Fibroblast of lung (primary cell): Measurements from ENCODE around the gene SLCO1A2. TPM values are rescaled to one million over a fixed set of nuclear protein-coding genes. Genes with fewer than 3 reads are reported as not detected.

Experiments used
- DNase-seq, 2 donors: peaks; one replicate each; pipeline versions ENCODE4 v3.0.0 to v3.0.0-alpha.2; 2010; ENCODE audit warnings: low read depth in 2 of 2
- H2AFZ ChIP-seq: 2 replicates; pipeline ENCODE4 v1.5.1; 2012; ENCODE audit warnings: low read length, control low read depth, inconsistent platforms
- H3K27ac ChIP-seq: 2 replicates; pipeline ENCODE4 v1.5.1; 2011; ENCODE audit warnings: low read length, control low read depth; ENCODE audit not compliant: insufficient read depth
- H3K27me3 ChIP-seq: 2 replicates; pipeline ENCODE4 v1.5.1; 2011; ENCODE audit warnings: mild to moderate bottlenecking, low read length; ENCODE audit not compliant: control insufficient read depth, insufficient read depth
- H3K36me3 ChIP-seq: 2 replicates; pipeline ENCODE4 v1.5.1; 2011; ENCODE audit warnings: low read length; ENCODE audit not compliant: control insufficient read depth, insufficient read depth
- H3K4me1 ChIP-seq: 2 replicates; pipeline ENCODE4 v1.5.1; 2011; ENCODE audit warnings: low read length; ENCODE audit not compliant: control insufficient read depth, insufficient read depth; ENCODE audit errors: extremely low read depth
- H3K4me2 ChIP-seq: 2 replicates; pipeline ENCODE4 v1.5.1; 2011; ENCODE audit warnings: low read length, control low read depth; ENCODE audit not compliant: insufficient read depth; ENCODE audit errors: extremely low read depth
- H3K4me3 ChIP-seq, 4 experiments: fragments of 200-600 bp in 1 of 4; sonication (generic) in 1 of 4; replicated peaks in 1 of 4; 2 replicates each; pipeline ENCODE4 v1.5.1; 2011 to 2016; ENCODE audit warnings: low read length in 4 of 4, low read depth in 3 of 4, mild to moderate bottlenecking in 3 of 4, control low read depth in 2 of 4, inconsistent platforms in 1 of 4, mixed read lengths in 1 of 4; ENCODE audit not compliant: insufficient read depth in 1 of 4; ENCODE audit errors: control extremely low read depth in 1 of 4
- H3K79me2 ChIP-seq: 2 replicates; pipeline ENCODE4 v1.5.1; 2012; ENCODE audit warnings: mild to moderate bottlenecking, low read length, inconsistent platforms; ENCODE audit not compliant: control insufficient read depth, insufficient read depth
- H3K9ac ChIP-seq: 2 replicates; pipeline ENCODE4 v1.5.1; 2011; ENCODE audit warnings: mild to moderate bottlenecking, low read length, control low read depth; ENCODE audit not compliant: insufficient read depth
- H3K9me3 ChIP-seq: 2 replicates; pipeline ENCODE4 v1.5.1; 2012; ENCODE audit warnings: low read depth, low read length; ENCODE audit not compliant: control insufficient read depth, insufficient read depth
- H4K20me1 ChIP-seq: 2 replicates; pipeline ENCODE4 v1.5.1; 2011; ENCODE audit warnings: low read length; ENCODE audit not compliant: control insufficient read depth, insufficient read depth; ENCODE audit errors: extremely low read depth
- EZH2 ChIP-seq: IDR thresholded peaks from 2 replicates; pipeline ENCODE4 v1.5.1; 2012; ENCODE audit warnings: low read length, control low read depth, mild to moderate bottlenecking; ENCODE audit errors: missing control alignments
- polyA plus RNA-seq, 2 donors: library from polyadenylated mRNA; depleted of rRNA in 1 of 2; stranded (reverse) in 1 of 2; unstranded in 1 of 2; fragments of >200 nt; gene quantifications; 2 replicates each; pipeline ENCODE4 v1.2.1, GENCODE V29; 2011 to 2012; ENCODE audit warnings: missing spikeins in 1 of 2
- total RNA-seq: library from RNA; depleted of rRNA; stranded (reverse); fragments of >200 nt; gene quantifications from 2 replicates; pipeline ENCODE4 v1.2.1, GENCODE V29; 2014
- TF ChIP-seq, protein P1 (sequence below), 2 donors: IDR thresholded peaks in 1 of 2; conservative IDR thresholded peaks in 1 of 2; 1 replicate in 1 of 2; 2 replicates in 1 of 2; pipeline ENCODE4 v1.5.1; 2011 to 2012; ENCODE audit warnings: low read length in 2 of 2, control low read depth in 1 of 2, inconsistent platforms in 1 of 2, low read depth in 1 of 2, mild to moderate bottlenecking in 1 of 2

SLCO1A2 gene
- total and polyA plus RNA-seq, 2 donors (not counting 1 experiment from before 2014, with no cell fraction given), result not detected

DNA sequence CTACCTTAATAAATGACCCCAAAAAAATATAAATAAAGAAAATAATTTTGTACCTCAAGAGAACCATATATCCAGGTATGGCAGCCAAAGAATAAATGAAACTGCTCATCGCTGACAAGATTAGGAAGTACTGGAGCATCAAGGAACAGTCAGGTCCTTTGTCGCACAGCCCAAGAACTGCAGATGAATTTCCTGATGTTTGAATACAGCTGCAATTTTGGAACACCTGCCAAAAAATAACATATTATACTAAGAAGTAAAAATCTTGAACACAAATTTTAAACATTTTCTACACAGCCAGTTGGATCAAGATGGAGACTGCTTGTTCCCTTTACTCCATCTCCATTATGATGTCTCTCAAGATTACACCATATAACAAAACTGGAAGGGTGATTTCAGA, 42.6 kb downstream of the SLCO1A2 start:
- no peaks in the 10 kb centered on the region for H3K79me2 ChIP-seq

DNA sequence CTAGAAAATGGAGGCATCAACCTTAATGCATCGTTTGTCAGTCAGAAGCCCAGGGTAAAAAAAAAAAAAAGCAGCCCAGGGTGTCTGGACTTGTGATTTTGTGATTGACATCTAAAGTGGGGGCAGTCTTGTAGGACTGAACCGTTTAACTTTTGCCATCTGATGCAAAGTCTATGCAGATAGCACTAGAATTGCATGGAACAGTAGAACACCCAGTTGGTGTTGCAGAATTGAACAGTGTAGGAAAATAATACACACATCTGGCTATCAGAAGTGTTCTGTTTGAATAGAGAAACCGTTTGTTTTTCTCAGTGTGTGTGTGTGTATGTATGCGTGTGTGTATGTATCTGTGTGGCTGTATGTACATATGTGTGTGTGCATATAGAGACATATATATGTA, 45.0 kb downstream of the SLCO1A2 start:
- Histone ChIP-seq H4K20me1 (no peaks in the 10 kb centered on the region), H3K27ac (no peak overlapping the region), H3K27me3 (no peaks in the 10 kb centered on the region), H3K36me3 (no peaks in the 10 kb centered on the region), H3K4me3 (no peak overlapping the region), H3K9me3 (no peaks in the 10 kb centered on the region), H3K4me1 (no peaks in the 10 kb centered on the region), H3K79me2 (no peaks in the 10 kb centered on the region), H2AFZ (no peak overlapping the region), H3K9ac (no peak overlapping the region), H3K4me2 (no peak overlapping the region)
- DNase-seq, result no peak
- TF ChIP-seq, protein P1, sequence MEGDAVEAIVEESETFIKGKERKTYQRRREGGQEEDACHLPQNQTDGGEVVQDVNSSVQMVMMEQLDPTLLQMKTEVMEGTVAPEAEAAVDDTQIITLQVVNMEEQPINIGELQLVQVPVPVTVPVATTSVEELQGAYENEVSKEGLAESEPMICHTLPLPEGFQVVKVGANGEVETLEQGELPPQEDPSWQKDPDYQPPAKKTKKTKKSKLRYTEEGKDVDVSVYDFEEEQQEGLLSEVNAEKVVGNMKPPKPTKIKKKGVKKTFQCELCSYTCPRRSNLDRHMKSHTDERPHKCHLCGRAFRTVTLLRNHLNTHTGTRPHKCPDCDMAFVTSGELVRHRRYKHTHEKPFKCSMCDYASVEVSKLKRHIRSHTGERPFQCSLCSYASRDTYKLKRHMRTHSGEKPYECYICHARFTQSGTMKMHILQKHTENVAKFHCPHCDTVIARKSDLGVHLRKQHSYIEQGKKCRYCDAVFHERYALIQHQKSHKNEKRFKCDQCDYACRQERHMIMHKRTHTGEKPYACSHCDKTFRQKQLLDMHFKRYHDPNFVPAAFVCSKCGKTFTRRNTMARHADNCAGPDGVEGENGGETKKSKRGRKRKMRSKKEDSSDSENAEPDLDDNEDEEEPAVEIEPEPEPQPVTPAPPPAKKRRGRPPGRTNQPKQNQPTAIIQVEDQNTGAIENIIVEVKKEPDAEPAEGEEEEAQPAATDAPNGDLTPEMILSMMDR (conservative IDR thresholded peaks at IDR 0.05 in 1 of 2, IDR thresholded peaks at IDR 0.05 in 1 of 2; ENCODE audit: low read depth in 1 of 2, low read length in 2 of 2), result no peak
- TF ChIP-seq EZH2, result no peak

More for the DNA sequence above, 42.6 kb downstream of the SLCO1A2 start:
- H4K20me1 ChIP-seq, result no peaks in the 10 kb centered on the region
- no peak overlapping the region for H3K4me3 ChIP-seq
- no peaks in the 10 kb centered on the region for H3K9me3 ChIP-seq
- DNase-seq, result no peak
- H3K27ac ChIP-seq, result no peak overlapping the region
- no peak for TF ChIP-seq EZH2
- TF ChIP-seq, protein P1 (conservative IDR thresholded peaks at IDR 0.05 in 1 of 2, IDR thresholded peaks at IDR 0.05 in 1 of 2; ENCODE audit: low read depth in 1 of 2, low read length in 2 of 2), result no peak
- H3K4me2 ChIP-seq, result no peak overlapping the region
- no peak overlapping the region for H2AFZ ChIP-seq
- H3K27me3 ChIP-seq, result no peaks in the 10 kb centered on the region
- no peaks in the 10 kb centered on the region for H3K36me3 ChIP-seq
- H3K9ac ChIP-seq, result no peak overlapping the region
- no peaks in the 10 kb centered on the region for H3K4me1 ChIP-seq

DNA sequence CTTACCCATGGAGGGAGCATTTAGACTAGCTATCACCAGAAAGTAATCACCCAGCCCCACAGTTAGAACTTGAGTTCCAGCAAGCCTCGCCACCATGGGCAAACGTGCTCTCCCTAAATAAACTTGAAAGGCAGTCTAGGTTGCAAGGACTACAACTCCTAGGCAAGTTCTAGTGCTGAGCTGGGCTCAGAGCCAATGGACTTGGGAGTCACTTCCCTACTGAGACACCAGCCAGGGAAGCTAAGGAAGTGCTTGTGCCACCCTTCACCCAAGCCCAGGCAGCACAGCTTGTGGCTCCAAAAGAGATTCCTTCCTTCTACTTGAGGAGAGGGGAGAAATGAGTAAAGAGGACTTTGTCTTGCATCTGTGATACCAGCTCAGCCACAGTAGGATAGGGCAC, 57.9 kb downstream of the SLCO1A2 start:
- Histone ChIP-seq H3K27ac (no peak overlapping the region), H3K4me2 (no peak overlapping the region), H2AFZ (no peak overlapping the region), H3K9ac (no peak overlapping the region), H3K79me2 (no peaks in the 10 kb centered on the region), H3K9me3 (no peaks in the 10 kb centered on the region), H4K20me1 (no peaks in the 10 kb centered on the region), H3K27me3 (no peaks in the 10 kb centered on the region), H3K4me3 (no peak overlapping the region), H3K4me1 (no peaks in the 10 kb centered on the region), H3K36me3 (no peaks in the 10 kb centered on the region)
- DNase-seq, result no peak
- TF ChIP-seq, protein P1 (conservative IDR thresholded peaks at IDR 0.05 in 1 of 2, IDR thresholded peaks at IDR 0.05 in 1 of 2; ENCODE audit: low read depth in 1 of 2, low read length in 2 of 2), result no peak
- no peak for TF ChIP-seq EZH2
